PFSK-1 (cell line): ENCODE measurements around the gene ANXA6.

Experiments
- SIN3A ChIP-seq: IDR thresholded peaks from 2 replicates; pipeline ENCODE4 v1.6.1; 2012; ENCODE audit warnings: mild to moderate bottlenecking, low read length, moderate library complexity, borderline replicate concordance; ENCODE audit not compliant: insufficient read depth
- TAF1 ChIP-seq: IDR thresholded peaks from 2 replicates; pipeline ENCODE4 v1.6.1; 2012; ENCODE audit warnings: low read length, control low read depth, borderline replicate concordance; ENCODE audit not compliant: insufficient read depth

GRCh38 chr5:151110122-151110681 lies 47.4 kb downstream of the ANXA6 start:
- TF ChIP-seq TAF1, result no peak
- no peak for TF ChIP-seq SIN3A
